ENCODE measurements around the gene TAS2R8.
"Not testable (repeated sequence)": the region's sequence is repeated elsewhere in the genome, so short reads cannot be mapped to it uniquely, and the experiment has no call there.

TAS2R8 gene

GRCh38 chr12:10807186-10807585 lies at the start of gene TAS2R8:
TAS2R8 (minus strand) TSS chr12:10807286; CDS start chr12:10806980, 306 bp downstream.
- DNase-seq = no peak

GRCh38 chr12:10855807-10856206 lies 48.7 kb upstream of the TAS2R8 start:
- no peak for DNase-seq

- no peak for DNase-seq
Measured at GRCh38 chr12:10853776-10854175, 46.7 kb upstream of the TAS2R8 start.

- no peak for DNase-seq
Measured at GRCh38 chr12:10851243-10851858, 44.3 kb upstream of the TAS2R8 start.

- no peak for DNase-seq
Measured at GRCh38 chr12:10849425-10849878, 42.4 kb upstream of the TAS2R8 start, which contains the start of gene PRR4. PRR4 (minus strand) TSS chr12:10849475; CDS start chr12:10849437, 38 bp downstream.

GRCh38 chr12:10847744-10848143 lies 40.7 kb upstream of the TAS2R8 start:
- no peak for DNase-seq

- no peak for DNase-seq
Measured at GRCh38 chr12:10842862-10843261, 35.8 kb upstream of the TAS2R8 start.

- no peak for DNase-seq
Measured at GRCh38 chr12:10838461-10838860, 31.4 kb upstream of the TAS2R8 start.

- no peak for DNase-seq
Measured at GRCh38 chr12:10829994-10830393, 22.9 kb upstream of the TAS2R8 start.

- DNase-seq = no peak
Measured at GRCh38 chr12:10826258-10826657, 19.2 kb upstream of the TAS2R8 start, which contains the start of gene TAS2R10. TAS2R10 (minus strand) TSS chr12:10826358; CDS start chr12:10826269, 89 bp downstream.

- DNase-seq = no peak
Measured at GRCh38 chr12:10824957-10825356, 17.9 kb upstream of the TAS2R8 start.

- no peak for DNase-seq
Measured at GRCh38 chr12:10811883-10812536, 4.9 kb upstream of the TAS2R8 start.

- DNase-seq = no peak
Measured at GRCh38 chr12:10810068-10810467, 3.0 kb upstream of the TAS2R8 start, which contains the start of gene TAS2R9. TAS2R9 (minus strand) TSS chr12:10810168; CDS start chr12:10810075, 93 bp downstream.

- DNase-seq = no peak
Measured at GRCh38 chr12:10802587-10802986, 4.5 kb downstream of the TAS2R8 start, which contains the start of gene TAS2R7. TAS2R7 (minus strand) TSS chr12:10802627; CDS start chr12:10802570, 57 bp downstream.

- no peak for DNase-seq
Measured at GRCh38 chr12:10801741-10802140, 5.3 kb downstream of the TAS2R8 start.

GRCh38 chr12:10794222-10794621 lies 12.9 kb downstream of the TAS2R8 start:
- no peak for DNase-seq

GRCh38 chr12:10791769-10792168 lies 15.3 kb downstream of the TAS2R8 start:
- not testable (repeated sequence) for DNase-seq

- DNase-seq = no peak
Measured at GRCh38 chr12:10783252-10783651, 23.8 kb downstream of the TAS2R8 start.

- no peak for DNase-seq
Measured at GRCh38 chr12:10779103-10779502, 28.0 kb downstream of the TAS2R8 start.

- DNase-seq = no peak
Measured at GRCh38 chr12:10771132-10771733, 35.9 kb downstream of the TAS2R8 start.

GRCh38 chr12:10759657-10760056 lies 47.4 kb downstream of the TAS2R8 start:
- no peak for DNase-seq

- DNase-seq = no peak
Measured at GRCh38 chr12:10756194-10756593, 50.9 kb downstream of the TAS2R8 start.

Measured in GDM1 (cell line).